Coronary artery (tissue), 2 donors: ENCODE results near the gene ITGB4.

Source experiments
- DNase-seq: peaks from one replicate; pipeline ENCODE4 v3.0.0-alpha.2; 2017; ENCODE audit warnings: low spot score
- H3K27ac ChIP-seq, 2 donors: fragments of 200-600 bp; sonication (generic); one replicate each; pipeline ENCODE4 v1.5.1; 2016 to 2019
- H3K4me3 ChIP-seq: fragments of 200-600 bp; sonication (generic); 2 replicates; pipeline ENCODE4 v1.5.1; 2016; ENCODE audit warnings: mild to moderate bottlenecking, moderate library complexity
- CTCF ChIP-seq: fragments of 200-600 bp; sonication (generic); IDR thresholded peaks from one replicate; pipeline ENCODE4 v1.5.1; 2019; ENCODE audit warnings: antibody characterized with exemption

ITGB4 gene

DNA sequence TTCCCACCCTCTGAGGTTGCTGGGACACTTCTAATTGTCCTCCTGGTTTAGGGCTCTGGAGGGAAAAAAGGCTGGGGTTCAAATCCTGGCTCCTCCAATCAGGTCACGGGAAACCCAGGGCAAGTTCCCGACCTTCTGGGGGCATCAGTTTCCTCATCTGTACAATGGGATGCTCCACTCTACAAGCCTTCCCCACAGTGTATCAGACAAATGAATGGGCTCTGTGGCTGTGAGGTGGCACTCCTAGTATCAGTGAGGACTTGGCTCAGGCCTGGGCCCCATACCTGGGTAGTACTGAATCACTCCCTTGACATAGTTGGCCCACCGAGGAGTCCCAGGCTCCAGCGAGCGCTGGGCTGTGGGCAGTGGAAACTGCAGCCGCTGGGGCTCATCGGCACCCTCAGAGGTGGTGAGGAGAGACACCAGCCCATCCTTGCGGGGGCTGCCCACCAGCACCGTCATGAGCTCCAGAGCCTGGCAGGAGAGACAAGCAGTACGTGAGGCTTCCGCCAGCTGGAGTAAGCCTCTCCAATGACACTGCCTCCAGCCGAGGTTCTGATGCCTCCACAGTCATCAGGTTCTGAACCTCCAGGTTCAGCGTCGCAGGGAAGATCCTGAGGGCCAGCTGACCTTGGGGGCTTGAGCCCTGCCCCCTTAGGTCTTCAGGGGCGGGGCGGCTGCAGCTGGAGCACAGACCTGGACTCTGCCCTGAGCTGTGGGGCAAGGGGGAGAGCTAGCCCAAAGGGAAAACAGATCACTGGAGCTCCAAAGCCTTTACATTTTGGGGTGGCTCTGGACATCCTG lies 42.6 kb downstream of the ITGB4 start:
- no peak for TF ChIP-seq CTCF
- Histone ChIP-seq H3K27ac (peak overlapping the region; percentile 78 to 92), H3K4me3 (peak overlapping the region; percentile 80)
- no peak for DNase-seq

DNA sequence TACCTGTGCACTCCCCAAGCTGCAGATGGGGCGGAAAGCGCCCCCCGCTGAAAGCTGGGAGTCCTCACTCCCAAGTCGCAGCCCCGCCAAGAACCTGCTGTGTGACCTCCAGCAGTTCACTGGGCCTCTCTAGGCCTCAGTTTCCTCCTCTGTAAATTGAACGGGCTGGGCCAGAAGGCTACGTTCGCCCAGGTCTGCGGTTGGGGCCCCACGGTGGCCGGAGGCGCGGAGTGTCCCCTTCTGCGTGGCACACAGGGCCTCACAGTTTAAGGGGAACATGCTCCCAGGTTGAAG lies 43.1 kb downstream of the ITGB4 start:
- H3K27ac ChIP-seq, result peak overlapping the region; percentile 78 to 92
- DNase-seq, result peak; percentile 71
- peak; percentile 50 for TF ChIP-seq CTCF
- peak overlapping the region; percentile 80 for H3K4me3 ChIP-seq

DNA sequence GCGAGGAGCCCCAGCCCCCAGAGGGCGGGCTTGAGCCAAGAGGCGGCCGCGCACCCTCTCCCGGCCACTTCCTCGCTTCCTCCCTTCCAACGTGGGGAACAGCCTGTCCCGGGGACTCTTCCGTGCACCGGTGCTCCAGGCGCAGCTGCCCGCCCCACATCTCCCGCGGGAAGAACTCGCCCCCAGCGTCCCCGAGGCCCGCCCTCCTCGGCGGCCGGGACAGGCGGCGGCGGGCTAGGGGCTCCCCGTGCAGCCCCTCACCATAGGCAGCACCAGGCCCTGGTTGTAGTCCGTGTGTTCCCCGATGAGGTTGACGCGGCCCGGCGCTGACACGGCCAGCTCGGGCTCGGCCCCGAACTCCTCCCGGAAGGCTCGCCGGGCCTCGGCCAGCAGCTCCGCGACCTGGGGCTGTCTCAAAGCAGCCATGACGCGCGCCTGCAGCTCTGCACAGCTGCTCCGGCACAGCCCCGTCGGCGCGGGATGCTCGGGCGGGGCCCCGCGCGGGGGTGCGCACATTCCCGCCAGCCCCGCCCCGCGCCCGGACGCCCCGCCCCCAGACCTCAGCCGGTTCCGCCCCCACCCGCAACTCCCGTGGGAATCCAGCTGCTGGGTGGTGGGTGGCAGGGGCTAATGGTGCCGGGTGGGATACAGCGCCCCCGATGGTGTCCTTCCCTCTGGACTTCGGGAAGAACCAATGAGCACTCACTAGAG lies 43.6 kb downstream of the ITGB4 start, which contains the start of gene GALK1:
TSS of gene GALK1 (minus strand) at position 482 of the 711 bp plus-strand sequence. CDS start at position 426, 56 bp downstream.
- Histone ChIP-seq H3K27ac (peak within 1 kb of the TSS; percentile 78 to 92), H3K4me3 (peak within 1 kb of the TSS; percentile 80)
- no peak for TF ChIP-seq CTCF
- DNase-seq, result peak; percentile 84

DNA sequence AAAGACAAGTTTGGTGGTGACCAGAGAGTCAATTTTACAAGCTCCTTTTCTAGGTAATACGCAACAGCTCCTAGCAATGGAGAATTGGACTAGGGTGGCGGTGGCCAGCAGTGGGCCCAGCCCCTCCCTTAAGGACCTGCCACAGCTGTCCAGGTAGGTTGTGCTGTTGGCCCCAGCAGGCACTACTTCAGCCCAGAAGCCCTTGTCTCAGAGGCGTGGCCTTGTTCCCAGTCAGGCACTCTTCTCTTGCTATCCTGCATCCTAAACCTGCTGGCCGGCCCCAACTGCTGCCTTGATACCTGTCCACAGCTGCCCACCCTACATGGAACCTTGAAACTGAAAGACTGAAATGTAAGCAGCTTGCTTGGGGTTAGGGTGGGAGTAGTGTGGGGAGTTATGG lies 44.7 kb downstream of the ITGB4 start:
- H3K4me3 ChIP-seq, result no peak overlapping the region
- H3K27ac ChIP-seq, result peak overlapping the region in 1 of 2 donors; percentile 20
- DNase-seq, result no peak
- TF ChIP-seq CTCF, result no peak

DNA sequence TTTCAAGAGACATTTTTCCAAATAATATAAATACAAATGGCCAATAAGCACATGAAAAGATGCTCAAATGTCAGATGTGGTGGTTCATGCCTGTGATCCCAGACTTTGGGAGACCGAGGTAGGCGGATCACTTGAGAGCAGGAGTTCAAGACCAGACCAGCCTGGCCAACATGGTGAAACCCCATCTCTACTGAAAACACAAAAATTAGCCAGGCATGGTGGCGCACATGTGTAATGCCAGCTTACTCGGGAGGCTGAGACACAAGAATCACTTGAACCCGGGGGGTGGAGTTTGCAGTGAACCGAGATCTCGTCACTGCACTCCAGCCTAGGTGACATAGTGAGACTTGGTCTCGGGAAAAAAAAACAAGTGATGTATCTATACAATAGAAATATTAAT lies 46.6 kb downstream of the ITGB4 start:
- H3K4me3 ChIP-seq, result no peak overlapping the region
- DNase-seq, result no peak
- no peak overlapping the region for H3K27ac ChIP-seq
- TF ChIP-seq CTCF, result no peak

- DNase-seq, result peak; percentile 56
- TF ChIP-seq CTCF, result no peak
- Histone ChIP-seq H3K27ac (no peak overlapping the region), H3K4me3 (no peak overlapping the region)
Measured at GRCh38 chr17:75769536-75769935, 48.3 kb downstream of the ITGB4 start.
